PFSK-1 (cell line): ENCODE measurements around the gene CDR2.

Source experiments
- POLR2AphosphoS5 ChIP-seq: IDR thresholded peaks from 2 replicates; pipeline ENCODE4 v1.6.1; 2012; ENCODE audit warnings: low read depth, mild to moderate bottlenecking, control low read depth, low read length, moderate library complexity
- SIN3A ChIP-seq: IDR thresholded peaks from 2 replicates; pipeline ENCODE4 v1.6.1; 2012; ENCODE audit warnings: mild to moderate bottlenecking, low read length, moderate library complexity, borderline replicate concordance; ENCODE audit not compliant: insufficient read depth
- TAF1 ChIP-seq: IDR thresholded peaks from 2 replicates; pipeline ENCODE4 v1.6.1; 2012; ENCODE audit warnings: low read length, control low read depth, borderline replicate concordance; ENCODE audit not compliant: insufficient read depth
- TF ChIP-seq, protein P1 (sequence below), 2 experiments: IDR thresholded peaks; 2 replicates each; pipeline versions ENCODE4 v1.6.1 to v1.8.0; 2011 to 2012; ENCODE audit warnings: low read depth in 2 of 2, low read length in 2 of 2, control low read depth in 1 of 2, inconsistent platforms in 1 of 2, mild to moderate bottlenecking in 1 of 2, moderate library complexity in 1 of 2; ENCODE audit not compliant: insufficient read depth in 1 of 2

DNA sequence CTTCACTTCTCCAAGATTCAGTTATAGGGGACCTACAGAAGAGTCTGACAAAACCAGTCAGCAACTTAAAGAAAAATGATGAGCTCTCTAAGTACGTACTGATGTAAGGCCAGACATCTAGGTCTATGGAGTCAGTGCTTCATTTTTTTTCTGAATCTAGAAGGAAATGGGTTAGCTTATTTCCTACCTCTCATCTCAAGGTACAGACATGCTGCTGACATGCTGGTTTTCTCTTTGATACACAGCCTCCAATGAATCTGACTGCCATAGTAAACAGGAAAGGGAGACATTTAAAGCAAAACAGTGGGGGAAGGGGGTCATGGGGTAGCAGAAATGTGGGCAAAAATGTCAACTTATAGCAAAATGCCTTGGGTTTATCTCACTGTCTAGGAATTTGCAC is 16.4 kb downstream of the CDR2 start:
- TF ChIP-seq POLR2AphosphoS5 (no peak), SIN3A (no peak), TAF1 (no peak)
- TF ChIP-seq, protein P1, sequence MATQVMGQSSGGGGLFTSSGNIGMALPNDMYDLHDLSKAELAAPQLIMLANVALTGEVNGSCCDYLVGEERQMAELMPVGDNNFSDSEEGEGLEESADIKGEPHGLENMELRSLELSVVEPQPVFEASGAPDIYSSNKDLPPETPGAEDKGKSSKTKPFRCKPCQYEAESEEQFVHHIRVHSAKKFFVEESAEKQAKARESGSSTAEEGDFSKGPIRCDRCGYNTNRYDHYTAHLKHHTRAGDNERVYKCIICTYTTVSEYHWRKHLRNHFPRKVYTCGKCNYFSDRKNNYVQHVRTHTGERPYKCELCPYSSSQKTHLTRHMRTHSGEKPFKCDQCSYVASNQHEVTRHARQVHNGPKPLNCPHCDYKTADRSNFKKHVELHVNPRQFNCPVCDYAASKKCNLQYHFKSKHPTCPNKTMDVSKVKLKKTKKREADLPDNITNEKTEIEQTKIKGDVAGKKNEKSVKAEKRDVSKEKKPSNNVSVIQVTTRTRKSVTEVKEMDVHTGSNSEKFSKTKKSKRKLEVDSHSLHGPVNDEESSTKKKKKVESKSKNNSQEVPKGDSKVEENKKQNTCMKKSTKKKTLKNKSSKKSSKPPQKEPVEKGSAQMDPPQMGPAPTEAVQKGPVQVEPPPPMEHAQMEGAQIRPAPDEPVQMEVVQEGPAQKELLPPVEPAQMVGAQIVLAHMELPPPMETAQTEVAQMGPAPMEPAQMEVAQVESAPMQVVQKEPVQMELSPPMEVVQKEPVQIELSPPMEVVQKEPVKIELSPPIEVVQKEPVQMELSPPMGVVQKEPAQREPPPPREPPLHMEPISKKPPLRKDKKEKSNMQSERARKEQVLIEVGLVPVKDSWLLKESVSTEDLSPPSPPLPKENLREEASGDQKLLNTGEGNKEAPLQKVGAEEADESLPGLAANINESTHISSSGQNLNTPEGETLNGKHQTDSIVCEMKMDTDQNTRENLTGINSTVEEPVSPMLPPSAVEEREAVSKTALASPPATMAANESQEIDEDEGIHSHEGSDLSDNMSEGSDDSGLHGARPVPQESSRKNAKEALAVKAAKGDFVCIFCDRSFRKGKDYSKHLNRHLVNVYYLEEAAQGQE (IDR thresholded peaks at IDR 0.05; ENCODE audit: insufficient read depth in 1 of 2, low read depth in 2 of 2, low read length in 2 of 2) = no peak
